Endometrial microvascular endothelial cells (primary cell): ENCODE results near the gene ZNF841. TPM values are rescaled to one million over a fixed set of nuclear protein-coding genes. Genes with fewer than 3 reads are reported as not detected.
"Not testable (repeated sequence)": the region's sequence is repeated elsewhere in the genome, so short reads cannot be mapped to it uniquely, and the experiment has no call there.

Experiments
- in situ Hi-C: cut with HindIII; loops from 2 replicates; pipeline ENCODE4 v1.10.0; 2017; ENCODE audit warnings: low sequenced_read_pairs, low pct_unique_long_range_greater_than_20kb; ENCODE audit errors: inconsistent ontology term
- total RNA-seq: library from RNA; depleted of rRNA; stranded (reverse); fragments of >200 nt; gene quantifications from one replicate; pipeline ENCODE4 v1.2.3, GENCODE V29; 2015; ENCODE audit errors: inconsistent ontology term

ZNF841 gene
- total RNA-seq, 1 donor from 2014 or later, result 5.9 TPM

DNA sequence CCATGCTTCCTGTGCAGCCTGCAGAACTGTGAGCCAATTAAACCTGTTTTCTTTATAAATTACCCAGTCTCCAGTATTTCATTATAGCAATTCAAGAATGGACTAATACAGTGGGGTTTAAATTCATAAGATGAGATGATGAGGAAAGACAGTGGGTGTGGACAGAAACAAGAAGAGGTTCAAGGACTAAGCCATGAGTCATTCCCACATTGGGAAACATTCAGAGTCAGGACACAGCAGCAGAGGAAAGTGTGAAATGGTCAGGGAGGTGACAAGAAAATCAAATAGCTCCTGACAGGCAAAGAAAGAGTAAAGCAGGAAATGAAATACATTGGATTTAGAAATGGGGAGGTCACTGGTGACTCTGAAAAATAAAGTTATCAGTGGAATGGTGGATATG, 9.1 kb downstream of the ZNF841 start:
- in situ Hi-C loops, result no loop called here

DNA sequence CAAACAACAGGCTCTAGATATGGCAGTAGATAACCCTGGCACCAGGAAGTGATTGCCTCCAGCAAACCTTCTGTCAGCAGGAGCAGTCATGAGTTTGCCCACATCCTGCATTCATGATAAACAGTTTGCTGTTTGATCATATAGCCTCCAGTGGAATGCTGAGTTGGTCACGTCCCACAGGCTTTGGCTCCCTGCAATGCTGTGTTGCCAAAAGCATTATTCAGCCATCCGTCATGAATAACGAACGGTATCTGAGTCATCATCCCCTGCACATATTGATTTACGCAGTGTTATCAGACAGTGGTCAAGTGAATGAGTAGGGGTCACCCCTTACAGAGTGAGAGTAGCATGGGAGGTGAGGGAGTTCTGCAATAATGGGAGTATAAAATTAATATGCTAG, 25.1 kb downstream of the ZNF841 start:
- in situ Hi-C loops, result no loop called here

DNA sequence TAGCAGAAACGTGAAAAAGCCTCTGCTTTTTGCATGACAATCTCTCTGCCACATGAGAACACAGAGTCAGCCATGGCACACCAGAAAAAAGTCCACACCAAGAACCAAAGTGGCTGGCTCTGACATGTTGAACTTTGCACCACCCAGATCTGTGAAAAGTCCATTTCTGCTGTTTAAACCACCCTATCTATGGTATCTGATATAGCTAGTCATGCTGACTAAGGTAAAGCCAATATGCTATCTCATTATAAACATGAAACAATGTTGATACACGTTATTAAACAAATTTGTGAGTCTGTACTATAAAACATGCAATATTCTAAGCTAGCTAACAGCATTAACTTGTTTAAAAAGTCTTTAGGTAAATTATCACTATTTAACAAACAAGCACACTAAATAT, 25.9 kb downstream of the ZNF841 start:
- in situ Hi-C loops, result no loop called here

DNA sequence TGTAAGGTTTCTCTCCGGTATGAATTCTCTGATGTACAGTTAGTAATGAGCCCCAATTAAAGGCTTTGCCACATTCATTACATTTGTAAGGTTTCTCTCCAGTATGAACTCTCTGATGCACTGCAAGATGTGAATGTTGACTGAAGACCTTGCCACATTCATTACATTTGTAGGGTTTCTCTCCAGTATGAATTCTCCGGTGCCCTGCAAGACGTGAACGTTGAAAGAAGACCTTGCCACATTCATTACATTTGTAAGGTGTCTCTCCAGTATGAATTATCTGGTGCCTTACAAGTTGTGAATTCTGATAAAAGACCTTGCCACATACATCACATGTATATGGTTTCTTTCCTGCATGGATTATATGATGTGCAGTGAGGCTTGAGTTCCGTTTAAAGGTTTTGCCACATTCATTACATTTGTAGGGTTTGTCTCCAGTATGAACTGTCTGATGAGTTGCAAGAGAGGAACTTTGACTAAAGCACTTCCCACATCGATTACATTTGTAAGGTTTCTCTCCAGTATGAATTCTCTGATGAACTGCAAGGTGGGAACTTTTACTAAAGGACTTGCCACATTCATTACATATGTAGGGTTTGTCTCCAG, 29.2 kb downstream of the ZNF841 start:
- in situ Hi-C loops, result no loop called here

DNA sequence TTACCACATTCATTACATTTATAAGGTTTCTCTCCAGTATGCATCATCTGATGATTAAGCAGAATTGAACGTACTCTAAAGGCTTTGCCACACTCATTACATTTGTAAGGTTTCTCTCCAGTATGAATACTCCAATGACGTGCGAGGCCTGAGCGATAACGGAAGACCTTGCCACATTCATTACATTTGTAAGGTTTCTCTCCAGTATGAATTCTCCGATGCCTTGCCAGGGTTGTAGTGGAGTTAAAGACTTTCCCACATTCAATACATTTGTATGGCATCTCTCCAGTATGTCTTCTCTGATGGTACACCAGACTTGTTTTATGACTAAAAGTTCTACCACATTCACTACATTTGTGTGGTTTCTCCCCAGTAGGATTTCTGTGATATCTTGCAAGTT, 30.2 kb downstream of the ZNF841 start:
- in situ Hi-C loops, result no loop called here

DNA sequence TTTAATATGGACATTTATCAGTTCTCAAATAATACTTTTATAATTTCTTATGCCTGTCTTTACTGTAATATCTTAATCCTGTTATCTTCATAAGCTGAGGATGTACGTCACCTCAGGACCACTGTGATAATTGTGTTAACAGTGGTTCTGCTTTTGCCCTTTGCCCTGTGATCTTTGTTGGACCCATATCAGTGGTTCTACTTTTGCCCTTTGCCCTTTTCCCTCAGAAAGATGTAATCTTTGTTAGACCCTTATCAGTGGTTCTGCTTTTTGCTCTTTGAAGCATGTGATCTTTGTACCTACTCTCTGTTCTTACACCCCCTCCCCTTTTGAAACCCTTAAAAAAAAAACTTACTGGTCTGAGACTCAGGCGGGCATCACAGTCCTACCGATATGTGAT, 39.1 kb downstream of the ZNF841 start:
- in situ Hi-C loops, result not testable (repeated sequence)

DNA sequence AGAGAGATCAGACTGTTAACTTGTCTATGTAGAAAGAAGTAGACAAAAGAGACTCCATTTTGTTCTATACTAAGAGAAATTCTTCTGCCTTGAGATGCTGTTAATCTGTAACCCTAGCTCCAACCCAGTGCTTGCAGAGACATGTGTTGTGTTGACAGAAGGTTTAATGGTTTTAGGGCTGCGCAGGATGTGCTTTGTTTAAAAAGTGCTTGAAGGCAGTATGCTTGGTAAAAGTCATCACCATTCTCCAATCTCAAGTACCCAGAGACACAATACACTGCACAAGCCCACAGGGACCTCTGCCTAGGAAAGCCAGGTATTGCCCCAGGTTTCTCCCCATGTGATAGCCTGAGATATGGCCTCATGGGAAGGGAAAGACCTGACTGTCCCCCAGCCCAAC, 43.8 kb downstream of the ZNF841 start:
- in situ Hi-C loops, result not testable (repeated sequence)

DNA sequence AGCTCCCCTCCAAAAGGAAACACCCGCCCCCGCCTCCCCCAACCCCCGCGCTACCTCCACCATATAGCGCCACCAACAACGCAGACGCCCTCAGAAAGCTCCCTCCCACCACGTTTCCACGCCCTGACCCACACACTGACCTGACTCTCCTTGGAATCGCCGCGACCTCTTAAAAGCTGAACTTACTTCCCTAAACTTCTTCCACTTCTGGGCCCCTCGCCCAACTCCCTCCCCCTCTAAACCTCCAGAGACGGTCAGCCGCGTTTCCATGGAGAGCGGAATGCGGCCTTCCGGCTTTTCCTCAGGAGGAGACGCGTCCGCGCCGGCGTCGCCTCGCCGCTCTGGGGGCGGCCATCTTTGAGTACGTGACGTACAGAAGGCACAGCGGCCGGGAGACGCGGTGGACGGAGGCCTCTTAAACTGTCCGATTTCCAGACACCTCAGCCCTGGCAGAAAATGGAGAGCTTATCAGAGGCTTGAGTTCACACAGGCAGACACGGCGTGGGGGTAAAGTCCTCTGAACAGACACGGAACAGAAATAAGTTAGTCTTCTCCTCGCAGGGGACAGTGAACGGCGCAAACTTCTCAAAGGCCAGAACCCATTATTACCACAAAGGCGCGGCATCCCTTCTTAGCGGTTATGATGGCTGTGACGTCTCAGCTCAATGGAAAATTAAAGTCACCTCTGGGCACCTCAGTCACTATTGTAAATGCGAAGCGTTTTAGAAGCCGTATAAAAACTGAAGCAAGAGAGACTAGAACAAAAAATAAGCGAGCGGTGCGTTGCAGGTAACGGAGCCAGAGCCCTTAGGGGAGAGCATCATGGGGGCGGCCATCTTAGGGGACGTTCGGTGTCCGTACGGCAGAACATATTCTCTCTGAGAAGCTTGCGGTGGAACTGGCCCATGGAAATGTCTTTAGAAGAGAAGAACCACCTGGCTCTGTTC, 46.7 kb downstream of the ZNF841 start, which contains the start of gene ZNF432:
Gene ZNF432, minus strand, starts transcription at position 284 of the 947 bp plus-strand sequence. CDS start 1,970 bp downstream, outside the sequence.
- in situ Hi-C loops, result no loop called here

DNA sequence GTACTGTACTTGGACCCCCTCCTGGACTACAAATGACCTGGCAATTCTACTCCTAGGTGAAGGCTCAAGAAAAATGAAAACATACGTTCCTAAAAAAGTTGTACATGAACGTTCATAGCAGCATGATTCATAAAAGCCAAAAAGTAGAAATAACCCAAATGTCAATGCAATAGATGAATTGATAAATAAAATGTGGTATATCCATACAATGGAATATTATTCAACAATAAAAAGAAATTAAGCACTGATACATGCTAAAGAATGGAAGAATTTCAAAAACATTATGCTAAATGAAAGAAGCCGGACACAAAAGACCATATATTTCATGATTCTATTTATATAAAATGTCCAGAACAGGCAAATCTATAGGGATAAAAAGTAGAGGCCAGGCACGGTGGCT, 56.4 kb downstream of the ZNF841 start:
- in situ Hi-C loops, result no loop called here

DNA sequence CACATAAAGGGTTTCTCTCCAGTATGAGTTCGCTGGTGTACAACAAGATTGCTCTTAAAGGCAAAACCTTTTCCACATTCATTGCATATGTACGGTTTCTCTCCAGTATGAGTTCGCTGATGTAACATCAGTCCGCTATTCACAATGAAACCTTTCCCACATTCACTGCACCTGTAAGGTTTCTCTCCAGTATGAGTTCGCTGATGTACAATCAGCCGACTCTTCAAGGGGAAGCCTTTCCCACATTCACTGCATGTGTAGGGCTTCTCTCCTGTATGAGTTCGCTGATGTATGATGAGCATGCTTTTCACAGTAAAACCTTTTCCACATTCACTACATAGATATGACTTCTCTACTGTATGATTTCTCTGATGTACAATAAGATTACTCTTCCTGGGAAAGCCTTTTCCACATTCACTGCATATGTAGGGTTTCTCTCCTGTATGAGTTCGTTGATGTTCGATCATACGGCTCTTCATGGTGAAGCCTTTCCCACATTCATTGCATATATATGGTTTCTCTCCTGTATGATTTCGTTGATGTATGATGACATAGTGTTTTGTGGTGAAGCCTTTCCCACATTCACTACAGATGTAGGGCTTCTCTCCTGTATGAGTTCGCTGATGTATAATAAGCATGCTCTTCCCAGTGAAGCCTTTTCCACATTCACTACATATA, 61.4 kb downstream of the ZNF841 start:
- in situ Hi-C loops, result no loop called here

DNA sequence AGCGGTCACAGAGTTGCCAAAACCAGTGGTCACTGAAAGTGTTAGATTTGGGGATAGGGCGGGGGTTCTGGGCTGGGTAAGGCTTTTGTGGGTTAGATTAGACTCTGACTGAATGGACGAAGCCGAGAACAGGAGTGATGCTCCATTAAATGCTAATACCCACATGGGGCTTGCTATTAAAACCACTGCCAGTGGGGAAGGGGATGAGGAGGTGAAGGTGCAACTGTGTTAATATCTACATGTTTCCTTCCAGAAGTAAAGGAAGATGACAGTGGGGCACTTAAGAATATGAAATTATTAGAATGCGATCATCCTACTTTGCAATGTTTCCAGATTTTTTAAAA, 66.8 kb downstream of the ZNF841 start:
- in situ Hi-C loops, result no loop called here

DNA sequence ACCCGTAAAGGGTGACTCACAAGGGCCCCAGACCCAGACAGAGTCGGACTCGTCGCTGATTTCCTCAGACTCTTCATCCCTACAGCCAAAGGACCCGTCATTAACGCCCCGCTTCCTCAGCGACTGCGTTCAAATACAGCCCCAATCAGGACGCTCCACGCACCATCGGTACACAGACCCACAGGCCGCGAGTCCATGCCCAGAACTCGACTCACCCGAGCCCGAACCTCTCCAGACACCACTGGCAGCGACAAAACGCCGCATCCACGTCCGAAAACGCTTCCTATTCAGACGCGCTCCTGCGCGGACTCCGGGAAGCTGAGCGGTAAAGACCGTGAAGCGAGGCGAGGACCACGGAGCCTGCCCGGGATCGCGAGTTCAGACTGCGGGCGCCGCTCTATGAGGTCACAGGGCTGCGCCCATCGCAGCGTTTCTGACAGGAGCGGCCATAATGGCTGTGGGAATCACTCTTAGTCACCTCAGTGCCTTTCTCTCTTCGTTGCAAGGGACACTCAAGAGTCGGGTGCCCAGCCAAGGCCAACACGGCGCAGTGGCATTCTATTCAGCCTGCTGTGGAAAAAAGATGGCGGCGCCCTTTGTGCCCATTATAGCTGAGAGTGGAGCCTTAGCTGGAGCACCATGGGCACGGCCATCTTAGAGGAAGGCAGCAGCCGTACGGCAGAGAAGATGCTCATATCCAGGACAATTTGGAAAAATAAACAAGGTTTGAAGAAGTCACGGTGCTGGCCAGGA, 67.4 kb downstream of the ZNF841 start, which contains the start of gene ZNF614:
Gene ZNF614, minus strand, starts transcription at position 353 of the 753 bp plus-strand sequence. CDS start 2,634 bp downstream, outside the sequence.
- in situ Hi-C loops, result no loop called here

DNA sequence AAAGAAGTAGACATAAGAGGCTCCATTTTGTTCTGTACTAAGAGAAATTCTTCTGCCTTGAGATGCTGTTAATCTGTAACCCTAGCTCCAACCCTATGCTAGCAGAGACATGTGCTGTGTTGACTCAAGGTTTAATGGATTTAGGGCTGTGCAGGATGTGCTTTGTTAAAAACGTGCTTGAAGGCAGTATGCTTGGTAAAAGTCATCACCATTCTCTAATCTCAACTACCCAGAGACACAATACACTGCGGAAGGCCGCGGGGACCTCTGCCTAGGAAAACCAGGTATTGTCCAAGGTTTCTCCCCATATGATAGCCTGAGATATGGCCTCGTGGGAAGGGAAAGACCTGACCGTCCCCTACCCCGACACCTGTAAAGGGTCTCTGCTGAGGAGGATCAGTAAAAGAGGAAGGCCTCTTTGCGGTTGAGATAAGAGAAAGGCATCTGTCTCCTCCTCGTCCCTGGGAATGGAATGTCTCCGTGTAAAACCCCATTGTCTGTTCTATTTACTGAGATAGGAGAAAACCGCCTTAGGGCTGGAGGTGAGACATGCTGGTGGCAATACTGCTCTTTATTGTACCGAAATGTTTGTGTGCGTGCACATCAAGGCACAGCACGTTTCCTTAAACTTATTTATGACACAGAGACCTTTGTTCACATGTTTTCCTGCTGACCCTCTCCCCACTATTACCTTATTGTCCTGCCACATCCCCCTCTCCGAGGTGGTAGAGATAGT, 69.1 kb downstream of the ZNF841 start:
- in situ Hi-C loops, result not testable (repeated sequence)

DNA sequence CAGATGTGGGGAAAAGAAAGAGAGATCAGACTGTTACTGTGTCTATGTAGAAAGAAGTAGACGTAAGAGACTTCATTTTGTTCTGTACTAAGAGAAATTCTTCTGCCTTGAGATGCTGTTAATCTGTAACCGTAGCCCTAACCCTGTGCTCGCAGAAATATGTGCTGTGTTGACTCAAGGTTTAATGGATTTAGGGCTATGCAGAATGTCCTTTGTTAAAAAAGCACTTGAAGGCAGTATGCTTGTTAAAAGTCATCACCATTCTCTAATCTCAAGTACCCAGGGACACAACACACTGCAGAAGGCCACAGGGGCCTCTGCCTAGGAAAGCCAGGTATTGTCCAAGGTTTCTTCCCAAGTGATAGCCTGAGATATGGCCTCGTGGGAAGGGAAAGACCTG, 71.1 kb downstream of the ZNF841 start:
- in situ Hi-C loops, result not testable (repeated sequence)

DNA sequence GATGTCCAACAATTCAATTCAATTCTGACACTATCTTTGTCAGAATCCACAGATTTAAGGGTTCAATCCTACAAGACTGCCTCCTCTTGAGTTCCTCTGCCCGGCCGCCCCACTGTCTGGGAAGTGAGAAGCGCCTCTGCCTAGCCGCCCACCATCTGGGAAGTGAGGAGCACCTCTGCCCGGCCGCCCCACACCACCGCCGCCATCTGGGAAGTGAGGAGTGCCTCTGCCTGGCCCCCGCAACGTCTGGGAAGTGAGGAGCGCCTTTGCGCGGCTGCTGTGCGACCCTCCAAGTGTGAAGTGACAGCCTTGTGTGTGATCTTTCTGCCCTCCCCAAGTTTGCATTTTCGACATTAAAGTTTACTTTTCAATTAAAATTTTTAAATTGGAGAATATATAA, 73.4 kb downstream of the ZNF841 start:
- in situ Hi-C loops, result no loop called here

DNA sequence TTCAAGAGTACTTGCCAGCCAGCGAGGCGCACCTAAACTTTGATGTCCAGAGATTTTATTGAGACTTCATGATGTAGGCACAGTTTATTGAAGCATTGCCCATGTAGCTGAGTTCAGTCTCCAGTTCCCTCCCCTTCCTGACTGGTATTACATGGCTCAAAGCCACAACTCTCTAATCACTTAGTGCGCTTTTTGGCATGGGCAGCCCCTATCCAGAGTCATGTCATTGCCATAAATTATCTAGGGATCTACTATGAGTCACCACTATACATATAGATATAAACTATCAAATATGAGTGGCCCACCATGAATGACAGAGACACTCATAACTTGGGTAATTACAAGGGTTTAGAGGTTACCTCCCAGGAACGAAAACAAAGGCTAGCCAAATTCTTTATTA, 75.1 kb downstream of the ZNF841 start:
- in situ Hi-C loops, result no loop called here
